Chondrocyte (in vitro differentiated cells): Measurements from ENCODE around the gene BRK1. TPM values are rescaled to one million over a fixed set of nuclear protein-coding genes. Genes with fewer than 3 reads are reported as not detected.

Source experiments
- total RNA-seq: library from RNA; stranded (reverse); gene quantifications from 3 replicates; pipeline ENCODE4 v1.2.1, GENCODE V29; 2021

The BRK1 gene
- total RNA-seq, 1 donor from 2014 or later, result 113 TPM

Other genes starting within 250 kb of the BRK1 start
- not detected in 3 replicates for gene CIDEC, start 235.4 kb upstream of the BRK1 start, total RNA-seq
- gene JAGN1, start 225.1 kb upstream of the BRK1 start, total RNA-seq, result 20.3 to 25.1 TPM (median 24.5 TPM) in 3 replicates
- 0.42 to 1.6 TPM (median 0.92 TPM) in 3 replicates for gene IL17RE, start 212.8 kb upstream of the BRK1 start, total RNA-seq
- gene IL17RC, start 198.6 kb upstream of the BRK1 start, total RNA-seq, result 20.8 to 26.4 TPM (median 21.3 TPM) in 3 replicates
- gene CRELD1, start 181.8 kb upstream of the BRK1 start, total RNA-seq, result 26.5 to 29.9 TPM (median 28.2 TPM) in 3 replicates
- 3.9 to 7.6 TPM (median 3.9 TPM) in 3 replicates for gene PRRT3, start 163.3 kb upstream of the BRK1 start, total RNA-seq
- 51.5 to 60.0 TPM (median 52.9 TPM) in 3 replicates for gene EMC3, start 128.8 kb upstream of the BRK1 start, total RNA-seq
- gene FANCD2, start 89.2 kb upstream of the BRK1 start, total RNA-seq, result 3.6 to 8.1 TPM (median 3.6 TPM) in 3 replicates
- not detected in 3 replicates for gene FANCD2OS, start 7.4 kb upstream of the BRK1 start, total RNA-seq
- 31.4 to 39.1 TPM (median 38.5 TPM) in 3 replicates for gene VHL, start 26.1 kb downstream of the BRK1 start, total RNA-seq
- gene IRAK2, start 49.2 kb downstream of the BRK1 start, total RNA-seq, result 0.63 to 1.6 TPM (median 1.6 TPM) in 3 replicates
- gene TATDN2, start 132.8 kb downstream of the BRK1 start, total RNA-seq, result 29.9 to 41.5 TPM (median 31.8 TPM) in 3 replicates
- gene GHRL, start 177.3 kb downstream of the BRK1 start, total RNA-seq, result not detected in 3 replicates
- gene SEC13, start 205.4 kb downstream of the BRK1 start, total RNA-seq, result 197 to 243 TPM (median 198 TPM) in 3 replicates